B cell (primary cell): ENCODE results near the gene XDH.

Experiments used
- CTCF ChIP-seq: fragments of 200-600 bp; IDR thresholded peaks from one replicate; pipeline ENCODE4 v1.8.0; 2022; ENCODE audit warnings: antibody characterized with exemption, mild to moderate bottlenecking
- EZH2 ChIP-seq: IDR thresholded peaks from 2 replicates; pipeline ENCODE4 v1.6.1; 2012; ENCODE audit warnings: borderline replicate concordance, low read depth, mild to moderate bottlenecking, moderate library complexity, low read length; ENCODE audit not compliant: insufficient read depth, poor library complexity, severe bottlenecking

- TF ChIP-seq CTCF (no peak), EZH2 (no peak)
These were observed 64.9 kb downstream of the XDH start for GRCh38 chr2:31349684-31350083.
